Activated CD8-positive, alpha-beta memory T cell treated with anti-CD3 and anti-CD28 coated beads, Interleukin-2, amount 50 U/mL, for 4 hours (primary cell): ENCODE results near the gene HDGF.

Source experiments
- DNase-seq: peaks from one replicate; pipeline ENCODE4 v3.0.0-alpha.2; 2020

The HDGF gene

GRCh38 chr1:156714830-156715229 lies 36.6 kb downstream of the HDGF start:
- DNase-seq = no peak

- no peak for DNase-seq
Measured at GRCh38 chr1:156712626-156713025, 38.8 kb downstream of the HDGF start.

GRCh38 chr1:156711011-156711817 lies 40.3 kb downstream of the HDGF start:
- no peak for DNase-seq

GRCh38 chr1:156709757-156710489 lies 41.6 kb downstream of the HDGF start:
- no peak for DNase-seq

- no peak for DNase-seq
Measured at GRCh38 chr1:156709031-156709430, 42.4 kb downstream of the HDGF start.

GRCh38 chr1:156708218-156708661 lies 43.2 kb downstream of the HDGF start:
- DNase-seq = no peak

GRCh38 chr1:156707417-156708217 lies 43.9 kb downstream of the HDGF start:
- no peak for DNase-seq

GRCh38 chr1:156706657-156707416 lies 44.6 kb downstream of the HDGF start:
- no peak for DNase-seq

GRCh38 chr1:156705918-156706656 lies 45.4 kb downstream of the HDGF start:
- DNase-seq = peak; percentile 75

GRCh38 chr1:156705321-156705917 lies 46.1 kb downstream of the HDGF start, which contains the start of gene CRABP2:
Gene CRABP2, minus strand, starts transcription at chr1:156705583. Its CDS starts 137 bp downstream, at chr1:156705446.
- DNase-seq = peak; percentile 34

- peak; percentile 51 for DNase-seq
Measured at GRCh38 chr1:156704930-156705320, 46.5 kb downstream of the HDGF start.

GRCh38 chr1:156704166-156704711 lies 47.2 kb downstream of the HDGF start:
- no peak for DNase-seq

GRCh38 chr1:156703741-156704140 lies 47.7 kb downstream of the HDGF start:
- DNase-seq = no peak

- no peak for DNase-seq
Measured at GRCh38 chr1:156703336-156703735, 48.1 kb downstream of the HDGF start.

GRCh38 chr1:156700736-156701531 lies 50.5 kb downstream of the HDGF start:
- DNase-seq = no peak

- DNase-seq = no peak
Measured at GRCh38 chr1:156698995-156699394, 52.5 kb downstream of the HDGF start.

GRCh38 chr1:156697481-156697880 lies 54.0 kb downstream of the HDGF start:
- DNase-seq = no peak

GRCh38 chr1:156696755-156697154 lies 54.7 kb downstream of the HDGF start:
- DNase-seq = no peak

- no peak for DNase-seq
Measured at GRCh38 chr1:156694690-156694962, 56.8 kb downstream of the HDGF start.
